ENCODE data around the gene SLC29A2.

- TF ChIP-seq POLR2AphosphoS5 (IDR thresholded peaks at IDR 0.05; ENCODE audit: borderline replicate concordance, low read depth, low read length): no peak
- no peak for TF ChIP-seq EZH2 (IDR thresholded peaks at IDR 0.05)
These were observed 28.4 kb downstream of the SLC29A2 start for GRCh38 chr11:66343176-66343575.

Measured in SK-N-MC (cell line).